ENCODE results near the gene MAGI3.

MAGI3 gene

DNA sequence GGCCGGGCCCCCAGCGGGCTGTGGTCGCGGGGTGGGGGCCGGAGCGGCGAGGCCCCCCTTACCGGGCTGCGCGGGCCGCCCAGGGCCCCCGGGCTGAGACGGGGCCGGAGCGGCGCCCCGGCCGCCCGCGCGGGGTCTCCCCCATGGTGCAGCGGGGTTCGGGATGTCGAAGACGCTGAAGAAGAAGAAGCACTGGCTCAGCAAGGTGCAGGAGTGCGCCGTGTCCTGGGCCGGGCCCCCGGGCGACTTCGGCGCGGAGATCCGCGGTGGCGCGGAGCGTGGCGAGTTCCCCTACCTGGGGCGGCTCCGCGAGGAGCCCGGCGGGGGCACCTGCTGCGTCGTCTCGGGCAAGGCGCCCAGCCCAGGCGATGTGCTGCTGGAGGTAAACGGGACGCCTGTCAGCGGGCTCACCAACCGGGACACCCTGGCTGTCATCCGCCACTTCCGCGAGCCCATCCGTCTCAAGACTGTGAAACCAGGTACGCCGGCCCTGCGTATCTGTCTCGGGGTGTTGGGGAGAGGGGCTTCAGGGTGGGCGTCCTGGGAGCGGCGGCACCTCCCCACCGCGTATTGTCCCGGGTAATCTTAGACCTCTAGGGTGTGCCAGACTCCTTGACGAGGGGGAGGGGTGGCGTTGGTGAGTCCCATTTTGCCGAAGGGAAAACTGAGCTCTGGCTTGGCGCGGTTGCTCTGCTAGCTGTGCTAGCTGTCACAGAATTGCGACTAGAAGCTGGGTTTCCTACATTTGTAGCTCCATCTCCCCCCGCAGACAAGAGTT is 745 bp downstream of the MAGI3 start:
- TF ChIP-seq CTCF (IDR thresholded peaks at IDR 0.05; ENCODE audit: low read depth, low read length) = no peak
- H3K4me3 ChIP-seq (ENCODE audit: low read depth, low read length) = peak overlapping the region; percentile 95

DNA sequence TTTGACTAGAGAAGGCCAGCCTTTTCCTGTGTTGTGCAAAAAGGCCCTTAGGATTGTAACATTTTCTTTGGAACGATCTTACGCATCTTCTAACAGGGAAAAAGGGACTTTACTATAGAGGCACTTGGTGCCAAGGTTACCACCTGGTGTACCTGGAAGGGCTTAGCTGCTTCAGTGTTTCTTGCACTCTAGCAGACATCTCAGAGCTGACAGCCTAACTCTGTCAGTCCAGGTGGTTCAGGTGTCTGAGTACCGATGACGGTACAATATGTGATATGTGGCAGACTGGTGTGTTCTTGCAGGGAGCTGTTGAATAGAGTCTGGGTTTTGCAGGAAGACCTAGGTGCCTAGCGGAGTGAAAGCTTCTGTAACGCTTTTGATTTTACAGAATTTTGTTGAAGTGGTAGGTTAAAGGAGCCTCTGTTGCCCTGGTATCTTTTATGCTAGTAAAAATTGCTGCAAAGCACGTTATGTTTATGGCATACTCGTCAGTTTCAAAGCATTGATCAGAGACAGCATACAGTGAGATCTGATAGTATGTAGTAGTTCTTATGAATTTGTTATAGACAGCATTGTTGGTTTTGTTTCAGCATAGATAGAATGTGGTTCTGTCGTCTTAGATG is 1.4 kb downstream of the MAGI3 start:
- TF ChIP-seq CTCF (IDR thresholded peaks at IDR 0.05; ENCODE audit: low read depth, low read length) = no peak
- H3K4me3 ChIP-seq (ENCODE audit: low read depth, low read length) = peak overlapping the region; percentile 95

DNA sequence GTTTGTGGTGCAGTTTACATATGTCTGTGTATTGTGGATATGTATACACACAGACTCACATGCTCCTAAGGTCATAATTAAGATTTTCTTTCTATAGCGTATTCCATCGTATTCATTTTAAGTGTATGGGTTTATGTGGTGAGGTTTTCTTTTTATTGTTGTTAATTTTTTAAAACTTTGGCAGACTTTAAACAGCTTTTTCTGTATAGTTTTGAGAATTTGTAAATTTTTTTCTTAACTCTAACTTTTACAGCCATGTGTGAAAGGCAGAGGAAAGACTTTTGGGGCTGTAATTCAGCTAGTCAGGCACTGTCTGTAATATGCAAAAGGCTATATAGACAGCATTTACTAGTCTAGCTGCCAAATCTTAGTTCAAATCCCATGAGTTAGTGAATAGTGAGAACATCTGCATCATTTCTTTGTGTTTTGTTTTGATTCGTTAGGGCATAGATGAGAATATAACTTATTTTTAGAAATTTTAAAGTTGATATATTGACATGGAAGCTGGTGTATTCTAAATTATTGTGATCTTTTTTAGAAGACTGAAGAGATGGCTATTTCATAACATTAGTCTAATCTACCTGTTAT is 2.3 kb downstream of the MAGI3 start:
- H3K4me3 ChIP-seq (ENCODE audit: low read depth, low read length) = peak overlapping the region; percentile 95; the same call in 1 of the 2 replicates
- TF ChIP-seq CTCF (IDR thresholded peaks at IDR 0.05; ENCODE audit: low read depth, low read length) = no peak

GRCh38 chr1:113394043-113394862 is 3.9 kb downstream of the MAGI3 start:
- no peak for TF ChIP-seq CTCF (IDR thresholded peaks at IDR 0.05; ENCODE audit: low read depth, low read length)
- no peak overlapping the region for H3K4me3 ChIP-seq (ENCODE audit: low read depth, low read length)

DNA sequence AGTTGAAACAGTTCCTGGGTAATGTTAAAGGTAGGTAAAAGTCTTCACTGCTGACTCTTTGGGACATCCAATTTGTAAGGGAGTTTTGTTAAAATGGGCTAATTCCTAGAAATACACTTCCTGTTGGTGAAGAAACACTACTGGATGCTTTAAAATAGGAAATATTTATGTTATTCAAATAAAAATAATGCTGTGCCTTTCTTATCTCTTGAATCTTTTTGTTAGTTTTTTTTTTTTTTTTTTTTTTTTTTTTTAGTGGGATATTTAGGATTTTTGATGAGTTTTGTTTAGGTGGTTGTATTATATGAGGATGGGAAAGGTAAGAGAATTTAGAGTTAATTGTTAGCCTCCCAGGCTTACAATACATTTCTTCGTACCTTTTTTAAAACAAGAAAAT is 4.5 kb downstream of the MAGI3 start:
- no peak for TF ChIP-seq CTCF (IDR thresholded peaks at IDR 0.05; ENCODE audit: low read depth, low read length)
- no peak overlapping the region for H3K4me3 ChIP-seq (ENCODE audit: low read depth, low read length)

GRCh38 chr1:113396102-113396501 is 5.8 kb downstream of the MAGI3 start:
- no peak overlapping the region for H3K4me3 ChIP-seq (ENCODE audit: low read depth, low read length)

More at GRCh38 chr1:113396102-113396501, 5.8 kb downstream of the MAGI3 start:
- TF ChIP-seq CTCF (IDR thresholded peaks at IDR 0.05; ENCODE audit: low read depth, low read length) = no peak
